DMS 273 (cell line): Measurements from ENCODE around the gene OTOF.

Experiments
- DNase-seq: peaks from one replicate; lab custom pipeline; 2025; ENCODE audit not compliant: unreplicated experiment; lab: John Stamatoyannopoulos, UW

OTOF gene

GRCh38 chr2:26421961-26422360, 56.0 kb downstream of the OTOF start:
- DNase-seq = no peak

GRCh38 chr2:26414311-26414710, 63.6 kb downstream of the OTOF start:
- DNase-seq = peak; percentile 92

- DNase-seq = no peak
Observed at GRCh38 chr2:26412091-26412673, 65.7 kb downstream of the OTOF start.

- no peak for DNase-seq
Observed at GRCh38 chr2:26411419-26411818, 66.5 kb downstream of the OTOF start.

GRCh38 chr2:26410764-26411243, 67.1 kb downstream of the OTOF start:
- DNase-seq = no peak

- no peak for DNase-seq
Observed at GRCh38 chr2:26409785-26410184, 68.1 kb downstream of the OTOF start.

GRCh38 chr2:26407526-26407925, 70.4 kb downstream of the OTOF start:
- no peak for DNase-seq
